ENCODE results near the gene SHROOM4.

Gene SHROOM4, protein sequence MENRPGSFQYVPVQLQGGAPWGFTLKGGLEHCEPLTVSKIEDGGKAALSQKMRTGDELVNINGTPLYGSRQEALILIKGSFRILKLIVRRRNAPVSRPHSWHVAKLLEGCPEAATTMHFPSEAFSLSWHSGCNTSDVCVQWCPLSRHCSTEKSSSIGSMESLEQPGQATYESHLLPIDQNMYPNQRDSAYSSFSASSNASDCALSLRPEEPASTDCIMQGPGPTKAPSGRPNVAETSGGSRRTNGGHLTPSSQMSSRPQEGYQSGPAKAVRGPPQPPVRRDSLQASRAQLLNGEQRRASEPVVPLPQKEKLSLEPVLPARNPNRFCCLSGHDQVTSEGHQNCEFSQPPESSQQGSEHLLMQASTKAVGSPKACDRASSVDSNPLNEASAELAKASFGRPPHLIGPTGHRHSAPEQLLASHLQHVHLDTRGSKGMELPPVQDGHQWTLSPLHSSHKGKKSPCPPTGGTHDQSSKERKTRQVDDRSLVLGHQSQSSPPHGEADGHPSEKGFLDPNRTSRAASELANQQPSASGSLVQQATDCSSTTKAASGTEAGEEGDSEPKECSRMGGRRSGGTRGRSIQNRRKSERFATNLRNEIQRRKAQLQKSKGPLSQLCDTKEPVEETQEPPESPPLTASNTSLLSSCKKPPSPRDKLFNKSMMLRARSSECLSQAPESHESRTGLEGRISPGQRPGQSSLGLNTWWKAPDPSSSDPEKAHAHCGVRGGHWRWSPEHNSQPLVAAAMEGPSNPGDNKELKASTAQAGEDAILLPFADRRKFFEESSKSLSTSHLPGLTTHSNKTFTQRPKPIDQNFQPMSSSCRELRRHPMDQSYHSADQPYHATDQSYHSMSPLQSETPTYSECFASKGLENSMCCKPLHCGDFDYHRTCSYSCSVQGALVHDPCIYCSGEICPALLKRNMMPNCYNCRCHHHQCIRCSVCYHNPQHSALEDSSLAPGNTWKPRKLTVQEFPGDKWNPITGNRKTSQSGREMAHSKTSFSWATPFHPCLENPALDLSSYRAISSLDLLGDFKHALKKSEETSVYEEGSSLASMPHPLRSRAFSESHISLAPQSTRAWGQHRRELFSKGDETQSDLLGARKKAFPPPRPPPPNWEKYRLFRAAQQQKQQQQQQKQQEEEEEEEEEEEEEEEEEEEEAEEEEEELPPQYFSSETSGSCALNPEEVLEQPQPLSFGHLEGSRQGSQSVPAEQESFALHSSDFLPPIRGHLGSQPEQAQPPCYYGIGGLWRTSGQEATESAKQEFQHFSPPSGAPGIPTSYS (N-terminal part only)

GRCh38 chrX:50813843-50814661, at the start of gene SHROOM4:
TSS of gene SHROOM4 (minus strand) at chrX:50814194. CDS start at chrX:50814018, 176 bp downstream.
- DNase-seq: peak; percentile 9

GRCh38 chrX:50863471-50863870, 49.5 kb upstream of the SHROOM4 start:
- no peak for DNase-seq

GRCh38 chrX:50860518-50860917, 46.5 kb upstream of the SHROOM4 start:
- no peak for DNase-seq

GRCh38 chrX:50858548-50858947, 44.6 kb upstream of the SHROOM4 start:
- no peak for DNase-seq

GRCh38 chrX:50853399-50853798, 39.4 kb upstream of the SHROOM4 start:
- DNase-seq: no peak

DNA sequence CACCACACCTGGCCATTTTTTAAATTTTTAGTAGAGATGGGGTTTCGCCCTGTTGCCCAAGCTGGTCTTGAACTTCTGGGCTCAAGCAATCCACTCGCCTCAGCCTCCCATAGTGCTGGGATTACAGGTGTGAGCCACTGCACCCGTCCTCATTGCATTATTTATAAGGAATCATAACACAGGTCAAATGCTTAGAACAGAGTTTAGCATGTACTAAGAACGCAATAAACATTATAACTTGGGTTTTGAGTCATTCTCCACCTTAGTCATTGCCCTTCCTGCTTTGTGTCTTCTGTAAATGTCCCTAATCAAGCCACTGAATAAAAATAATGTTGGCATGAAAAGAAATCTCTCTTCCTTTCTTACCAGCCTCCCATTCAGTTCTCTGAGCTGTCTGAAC, 38.5 kb upstream of the SHROOM4 start:
- DNase-seq: no peak

GRCh38 chrX:50842221-50842620, 28.2 kb upstream of the SHROOM4 start:
- no peak for DNase-seq

GRCh38 chrX:50839730-50840129, 25.7 kb upstream of the SHROOM4 start:
- no peak for DNase-seq

DNA sequence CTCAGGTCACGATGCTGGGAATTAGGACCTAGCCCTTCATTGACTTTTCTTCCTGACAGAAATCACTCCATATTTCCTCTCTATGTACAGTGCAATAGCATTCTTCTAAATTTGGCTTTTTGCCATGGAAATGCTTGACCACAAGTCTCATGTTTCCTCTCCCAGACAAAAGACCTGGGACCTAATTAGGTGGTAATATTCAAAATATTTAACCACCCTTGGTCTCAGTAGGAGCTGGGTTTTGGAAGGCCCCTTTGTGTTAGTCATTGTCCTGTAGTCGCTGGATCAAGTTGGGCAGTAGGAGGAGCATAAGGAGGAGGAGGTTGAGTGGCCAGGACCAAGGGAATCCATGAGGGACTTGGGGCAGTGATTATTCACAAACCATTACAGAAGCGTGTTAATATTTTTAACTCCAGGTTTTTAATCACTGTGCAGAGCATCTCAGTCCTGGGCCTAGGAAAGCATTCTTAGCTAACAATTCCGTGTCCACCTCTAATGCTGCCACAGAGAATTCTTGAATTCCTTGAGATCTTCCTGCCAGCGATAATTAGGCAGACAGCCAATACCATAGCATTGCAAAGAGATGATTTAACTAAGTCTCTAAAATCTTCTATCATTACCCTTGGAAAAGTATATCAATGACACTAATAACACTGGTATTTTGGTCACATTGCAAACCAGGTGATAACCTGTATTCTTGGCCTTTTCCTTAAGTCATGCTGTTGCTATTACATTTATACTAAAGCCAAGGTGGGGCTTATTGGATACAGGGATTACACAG, 25.0 kb upstream of the SHROOM4 start:
- no peak for DNase-seq

GRCh38 chrX:50827996-50828395, 14.0 kb upstream of the SHROOM4 start:
- no peak for DNase-seq

DNA sequence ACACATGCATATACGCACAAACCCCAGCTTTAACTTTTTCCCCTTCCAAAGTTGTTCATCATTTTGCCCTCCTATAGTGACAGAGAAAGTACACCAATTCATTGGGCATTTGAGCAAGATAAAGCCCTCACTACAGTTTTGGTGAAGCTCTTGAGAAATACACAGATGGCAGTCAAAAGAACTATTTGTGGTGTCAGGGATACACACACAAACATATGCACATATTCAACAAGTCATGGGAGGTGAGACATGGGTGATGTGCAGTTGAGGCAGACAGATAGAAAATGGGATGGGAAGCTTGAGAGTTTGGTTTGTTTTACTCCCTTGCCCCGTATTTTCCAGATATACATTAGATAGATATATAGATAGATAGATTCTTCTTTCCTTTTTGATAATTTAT, 11.8 kb upstream of the SHROOM4 start:
- no peak for DNase-seq

DNA sequence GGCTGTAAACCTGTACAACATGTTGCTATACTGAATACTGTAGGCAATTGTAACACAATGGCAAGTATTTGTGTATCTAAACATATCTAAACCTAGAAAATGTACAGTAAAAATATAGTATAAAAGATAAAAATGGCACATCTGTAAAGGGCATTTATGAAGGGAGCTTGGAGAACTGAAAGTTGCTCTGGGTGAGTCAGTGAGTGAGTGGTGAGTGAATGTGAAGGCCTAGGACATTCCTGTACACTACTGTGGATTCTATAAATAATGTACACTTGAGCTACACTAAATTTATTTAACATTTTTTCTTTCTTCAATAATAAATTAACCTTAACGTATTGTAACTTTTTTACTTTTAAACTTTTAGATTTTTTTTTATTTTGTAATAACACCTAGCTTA, 5.0 kb upstream of the SHROOM4 start:
- DNase-seq: no peak

DNA sequence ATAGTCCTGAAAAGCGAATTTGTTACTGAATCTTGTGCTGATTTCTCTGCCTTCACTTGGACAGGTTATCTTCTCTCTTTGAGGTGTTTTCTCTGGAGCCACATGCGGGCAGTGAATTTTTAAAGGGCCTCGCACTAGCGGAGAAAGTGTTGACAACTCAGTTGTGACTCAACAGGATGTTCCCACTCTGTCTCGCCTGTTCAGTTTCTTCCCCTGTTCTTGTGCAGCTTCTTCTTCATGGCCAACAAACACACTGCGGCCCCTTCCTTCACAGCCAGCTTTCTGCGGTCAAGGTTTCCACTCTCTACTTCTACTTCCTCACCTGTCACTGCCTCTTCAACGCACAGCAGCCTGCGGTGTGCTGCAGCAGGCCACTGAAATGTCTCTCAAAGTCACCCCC, 1.1 kb upstream of the SHROOM4 start:
- no peak for DNase-seq

DNA sequence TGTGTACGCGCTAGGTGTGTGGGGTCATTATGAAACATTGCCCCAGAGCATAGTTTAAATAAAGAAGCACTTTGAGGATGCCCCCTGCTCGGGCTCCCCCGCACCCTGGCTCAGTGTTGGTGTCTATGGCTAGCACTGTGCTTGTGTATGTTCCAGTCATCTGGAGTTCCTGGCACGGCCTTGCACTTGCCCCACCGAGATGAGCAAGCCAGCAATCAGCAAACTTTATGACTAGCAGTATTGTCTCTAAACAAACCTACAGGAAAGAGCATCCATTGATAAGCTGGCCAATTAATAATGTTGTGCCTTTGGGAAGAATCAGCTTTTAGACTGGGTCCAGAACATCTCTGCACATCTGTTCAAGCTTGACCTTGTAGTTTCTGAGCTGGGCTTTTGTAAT, 707 bp upstream of the SHROOM4 start:
- DNase-seq: no peak

DNA sequence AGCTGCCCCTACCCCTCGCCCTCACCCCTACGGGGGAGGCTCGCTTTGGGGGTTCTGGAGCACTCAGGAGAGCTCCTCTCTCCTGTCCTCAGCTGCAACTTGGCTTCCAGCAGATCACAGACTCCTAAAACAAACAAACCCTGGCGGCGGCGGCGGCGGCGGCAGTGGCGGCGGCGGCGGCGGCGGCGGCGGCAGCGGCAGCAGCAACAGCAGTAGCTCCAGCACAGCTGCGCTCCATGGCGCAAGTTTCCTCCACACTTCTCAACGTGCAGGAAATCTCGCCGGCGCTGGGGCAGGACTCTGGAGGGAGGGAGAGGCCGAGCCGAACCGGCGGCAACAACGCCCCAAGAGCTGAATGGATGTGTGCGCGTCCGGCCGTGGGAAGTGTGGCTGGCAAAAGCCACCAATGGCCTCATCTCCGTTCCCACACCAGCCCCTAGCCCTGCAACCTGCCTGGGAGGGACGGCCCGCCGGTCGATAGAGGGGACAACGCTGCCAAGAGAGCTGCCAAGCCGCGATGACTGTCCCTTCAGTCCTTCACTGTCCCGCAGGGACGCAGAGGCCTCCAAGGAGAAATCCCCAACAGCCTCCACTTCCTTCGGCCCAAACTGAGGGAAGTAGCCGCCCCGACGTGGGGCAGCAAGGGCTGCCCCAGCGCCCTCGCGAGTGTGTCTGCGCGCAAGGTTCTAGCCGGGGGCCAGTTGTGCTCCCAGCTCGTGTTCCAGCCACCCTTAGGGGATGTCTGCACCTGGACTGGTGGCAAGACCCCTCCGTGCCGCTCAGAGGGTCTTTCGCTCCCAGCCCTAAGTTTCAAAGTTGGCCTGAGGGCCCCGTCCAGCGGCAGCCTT, 775 bp downstream of the SHROOM4 start:
- DNase-seq: peak; percentile 6

- no peak for DNase-seq
Observed at GRCh38 chrX:50805276-50805675, 8.7 kb downstream of the SHROOM4 start.

DNA sequence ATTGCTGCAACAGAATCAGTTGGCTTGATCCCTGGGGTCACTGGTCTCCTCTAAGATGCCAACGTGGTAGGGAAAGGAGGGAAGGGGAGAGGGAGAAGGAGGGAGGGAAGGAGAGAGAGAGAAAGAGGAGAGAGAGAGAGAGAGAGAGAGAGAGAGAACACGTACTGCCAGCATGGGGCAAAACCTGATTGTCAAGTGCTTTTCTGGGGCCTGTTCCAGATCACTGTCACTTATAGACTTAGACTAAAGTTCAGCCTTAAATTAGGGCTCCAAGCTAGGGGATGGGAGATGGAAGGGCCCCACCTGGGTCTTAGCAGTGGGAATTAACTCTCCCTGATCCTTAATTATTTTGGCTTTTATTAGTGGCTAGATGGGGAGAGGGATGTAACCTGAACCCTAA, 12.9 kb downstream of the SHROOM4 start:
- no peak for DNase-seq

DNA sequence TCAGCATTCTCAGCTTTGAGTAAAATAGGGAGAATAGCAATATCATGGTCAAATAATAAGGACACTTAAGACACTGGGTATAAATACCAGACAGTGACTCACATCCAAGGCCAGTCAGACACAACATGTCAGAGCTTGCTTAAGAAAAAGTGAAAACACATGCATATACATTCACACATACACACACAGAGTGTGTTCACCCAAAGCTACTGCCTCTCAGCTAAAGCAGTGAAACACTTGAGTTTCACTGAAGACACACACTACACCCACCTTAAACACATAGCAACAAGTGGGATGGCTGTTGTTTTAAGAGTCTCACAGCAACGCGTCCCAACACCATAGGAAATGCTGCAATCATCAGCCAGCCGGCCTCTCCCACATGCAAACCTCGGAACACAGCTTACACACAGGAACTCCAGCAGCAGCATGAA, 14.4 kb downstream of the SHROOM4 start:
- DNase-seq: no peak

- no peak for DNase-seq
Observed at GRCh38 chrX:50798783-50799182, 15.2 kb downstream of the SHROOM4 start.

DNA sequence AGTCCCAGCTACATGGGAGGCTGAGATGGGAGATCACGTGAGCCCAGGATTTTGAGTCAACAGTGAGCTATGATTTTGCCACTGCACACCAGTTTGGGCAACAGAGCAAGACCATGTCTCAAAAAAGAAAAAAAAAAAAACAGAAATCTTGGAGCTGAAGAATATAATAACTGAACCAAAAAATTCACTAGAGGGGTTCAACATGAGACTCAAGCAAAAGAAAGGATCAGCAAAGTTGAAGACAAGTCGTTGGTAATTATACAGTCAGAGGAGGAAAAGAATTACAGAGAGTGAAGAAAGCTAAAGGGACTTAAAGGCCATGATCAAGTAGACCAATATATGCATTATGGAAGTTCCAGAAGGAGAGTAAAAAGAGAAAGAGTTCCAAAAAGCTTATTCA, 26.9 kb downstream of the SHROOM4 start:
- DNase-seq: no peak

Data from stimulated activated CD4-positive, alpha-beta T cell treated with anti-CD3 and anti-CD28 coated beads, Interleukin-15, amount 100 ng/mL, for 24 hours (primary cell).